ENCODE data around the gene PDLIM7.

GRCh38 chr5:177523711-177524538 lies 26.5 kb upstream of the PDLIM7 start:
- TF ChIP-seq CTCF (IDR thresholded peaks at IDR 0.05): no peak
- no peak for TF ChIP-seq POLR2A (IDR thresholded peaks at IDR 0.05)
- no peak for TF ChIP-seq POLR2AphosphoS5 (IDR thresholded peaks at IDR 0.05)
